Coronary artery (tissue), 2 donors: ENCODE results near the gene PLEKHH2.
A peak's percentile ranks its signal among the peaks of the same experiment; 100 is the strongest.

Experiments used
- DNase-seq: peaks from one replicate; pipeline ENCODE4 v3.0.0-alpha.2; 2017; ENCODE audit warnings: low spot score
- H3K27ac ChIP-seq, 2 donors: fragments of 200-600 bp; sonication (generic); one replicate each; pipeline ENCODE4 v1.5.1; 2016 to 2019
- H3K4me3 ChIP-seq: fragments of 200-600 bp; sonication (generic); 2 replicates; pipeline ENCODE4 v1.5.1; 2016; ENCODE audit warnings: mild to moderate bottlenecking, moderate library complexity
- CTCF ChIP-seq: fragments of 200-600 bp; sonication (generic); IDR thresholded peaks from one replicate; pipeline ENCODE4 v1.5.1; 2019; ENCODE audit warnings: antibody characterized with exemption

PLEKHH2 gene

GRCh38 chr2:43642363-43642762, 5.3 kb downstream of the PLEKHH2 start:
- TF ChIP-seq CTCF = no peak
- H3K27ac ChIP-seq = no peak overlapping the region
- no peak overlapping the region for H3K4me3 ChIP-seq
- DNase-seq = no peak

GRCh38 chr2:43643680-43644079, 6.6 kb downstream of the PLEKHH2 start:
- no peak for DNase-seq
- no peak for TF ChIP-seq CTCF
- Histone ChIP-seq H3K4me3 (no peak overlapping the region), H3K27ac (no peak overlapping the region)

- Histone ChIP-seq H3K27ac (peak overlapping the region; percentile 15 to 18), H3K4me3 (no peak overlapping the region)
- no peak for DNase-seq
- TF ChIP-seq CTCF = no peak
Observed at GRCh38 chr2:43648994-43649701, 12.1 kb downstream of the PLEKHH2 start.

GRCh38 chr2:43653506-43653905, 16.4 kb downstream of the PLEKHH2 start:
- no peak for TF ChIP-seq CTCF
- DNase-seq = no peak
- H3K27ac ChIP-seq = no peak overlapping the region
- no peak overlapping the region for H3K4me3 ChIP-seq

GRCh38 chr2:43657241-43657640, 20.2 kb downstream of the PLEKHH2 start:
- Histone ChIP-seq H3K27ac (no peak overlapping the region), H3K4me3 (no peak overlapping the region)
- TF ChIP-seq CTCF = no peak
- DNase-seq = no peak

GRCh38 chr2:43675646-43676321, 38.7 kb downstream of the PLEKHH2 start:
- DNase-seq = no peak
- peak overlapping the region; percentile 75 for H3K4me3 ChIP-seq
- no peak for TF ChIP-seq CTCF
- peak overlapping the region in 1 of 2 donors; percentile 64 for H3K27ac ChIP-seq
